ENCODE data around the gene STXBP3.

The STXBP3 gene

GRCh38 chr1:108725906-108726305, 20.6 kb upstream of the STXBP3 start:
- no peak overlapping the region for H3K18ac ChIP-seq (ENCODE audit: low read length)
- H3K79me2 ChIP-seq (ENCODE audit: control insufficient read depth, insufficient read depth, low read length): no peaks in the 10 kb centered on the region
- H2BK15ac ChIP-seq (replicated peaks; ENCODE audit: low read depth): no peak overlapping the region
- H3K4me2 ChIP-seq (ENCODE audit: low read length): no peak overlapping the region
- no peaks in the 10 kb centered on the region for H3K27me3 ChIP-seq (ENCODE audit: insufficient read depth, low read length, poor library complexity)
- no peak overlapping the region for H3K56ac ChIP-seq (ENCODE audit: low read length)
- H3K4me1 ChIP-seq (ENCODE audit: control insufficient read depth, low read depth, low read length): no peaks in the 10 kb centered on the region
- no peak for DNase-seq
- H2AK5ac ChIP-seq (ENCODE audit: low read length): no peak overlapping the region
- no peak overlapping the region for H2BK120ac ChIP-seq (ENCODE audit: low read depth, low read length)
- no peaks in the 10 kb centered on the region for H3K36me3 ChIP-seq (ENCODE audit: control insufficient read depth, insufficient read depth, low read length)
- no peak overlapping the region for H3K4me3 ChIP-seq (ENCODE audit: low read length)
- no peaks in the 10 kb centered on the region for H3K79me1 ChIP-seq (ENCODE audit: low read length)
- no peak overlapping the region for H3K23ac ChIP-seq (ENCODE audit: low read length)
- H4K8ac ChIP-seq (ENCODE audit: low read depth, low read length): no peak overlapping the region
- WGBS (ENCODE audit: extremely low coverage, insufficient coverage, low lambda C conversion rate): no CpG with 5 or more reads among the region's 1 CpG
- no peak overlapping the region for H3K4ac ChIP-seq (ENCODE audit: low read depth, low read length)
- no peak overlapping the region for H3K27ac ChIP-seq (ENCODE audit: low read depth, low read length)
- H2BK5ac ChIP-seq (ENCODE audit: low read length): no peak overlapping the region
- no peak overlapping the region for H4K5ac ChIP-seq (ENCODE audit: low read length)
- no peak overlapping the region for H3K9ac ChIP-seq (ENCODE audit: low read length)

GRCh38 chr1:108728327-108728923, 18.0 kb upstream of the STXBP3 start:
- no peaks in the 10 kb centered on the region for H3K27me3 ChIP-seq (ENCODE audit: insufficient read depth, low read length, poor library complexity)
- no peak overlapping the region for H3K56ac ChIP-seq (ENCODE audit: low read length)
- DNase-seq: no peak
- no peak overlapping the region for H3K4ac ChIP-seq (ENCODE audit: low read depth, low read length)
- H3K23ac ChIP-seq (ENCODE audit: low read length): no peak overlapping the region
- no peaks in the 10 kb centered on the region for H3K79me1 ChIP-seq (ENCODE audit: low read length)
- H2BK5ac ChIP-seq (ENCODE audit: low read length): no peak overlapping the region
- no peaks in the 10 kb centered on the region for H3K36me3 ChIP-seq (ENCODE audit: control insufficient read depth, insufficient read depth, low read length)
- no CpG with 5 or more reads among the region's 8 CpGs for WGBS (ENCODE audit: extremely low coverage, insufficient coverage, low lambda C conversion rate)
- H2BK120ac ChIP-seq (ENCODE audit: low read depth, low read length): no peak overlapping the region
- no peaks in the 10 kb centered on the region for H3K79me2 ChIP-seq (ENCODE audit: control insufficient read depth, insufficient read depth, low read length)
- no peak overlapping the region for H4K5ac ChIP-seq (ENCODE audit: low read length)
- H3K4me1 ChIP-seq (ENCODE audit: control insufficient read depth, low read depth, low read length): no peaks in the 10 kb centered on the region
- H3K18ac ChIP-seq (ENCODE audit: low read length): no peak overlapping the region
- H3K4me3 ChIP-seq (ENCODE audit: low read length): no peak overlapping the region
- no peak overlapping the region for H3K27ac ChIP-seq (ENCODE audit: low read depth, low read length)
- H3K9ac ChIP-seq (ENCODE audit: low read length): no peak overlapping the region
- H2BK15ac ChIP-seq (replicated peaks; ENCODE audit: low read depth): no peak overlapping the region
- no peak overlapping the region for H2AK5ac ChIP-seq (ENCODE audit: low read length)
- H4K8ac ChIP-seq (ENCODE audit: low read depth, low read length): no peak overlapping the region
- H3K4me2 ChIP-seq (ENCODE audit: low read length): no peak overlapping the region

- Histone ChIP-seq H3K36me3 (ENCODE audit: control insufficient read depth, insufficient read depth, low read length) (no peaks in the 10 kb centered on the region), H3K27me3 (ENCODE audit: insufficient read depth, low read length, poor library complexity) (no peaks in the 10 kb centered on the region), H3K79me1 (ENCODE audit: low read length) (no peaks in the 10 kb centered on the region), H3K79me2 (ENCODE audit: control insufficient read depth, insufficient read depth, low read length) (no peaks in the 10 kb centered on the region), H4K5ac (ENCODE audit: low read length) (no peak overlapping the region), H3K18ac (ENCODE audit: low read length) (no peak overlapping the region), H3K23ac (ENCODE audit: low read length) (no peak overlapping the region), H3K9ac (ENCODE audit: low read length) (no peak overlapping the region), H3K4me3 (ENCODE audit: low read length) (no peak overlapping the region), H3K56ac (ENCODE audit: low read length) (no peak overlapping the region), H3K27ac (ENCODE audit: low read depth, low read length) (no peak overlapping the region), H3K4me2 (ENCODE audit: low read length) (no peak overlapping the region), H2BK120ac (ENCODE audit: low read depth, low read length) (no peak overlapping the region), H2BK5ac (ENCODE audit: low read length) (no peak overlapping the region), H3K4ac (ENCODE audit: low read depth, low read length) (no peak overlapping the region), H4K8ac (ENCODE audit: low read depth, low read length) (no peak overlapping the region), H2BK15ac (replicated peaks; ENCODE audit: low read depth) (no peak overlapping the region), H2AK5ac (ENCODE audit: low read length) (no peak overlapping the region), H3K4me1 (ENCODE audit: control insufficient read depth, low read depth, low read length) (no peaks in the 10 kb centered on the region)
- no CpG with 5 or more reads among the region's 4 CpGs for WGBS (ENCODE audit: extremely low coverage, insufficient coverage, low lambda C conversion rate)
- no peak for DNase-seq
These were observed 17.0 kb upstream of the STXBP3 start for GRCh38 chr1:108729481-108729880.

GRCh38 chr1:108732398-108732797, 14.1 kb upstream of the STXBP3 start:
- WGBS (ENCODE audit: extremely low coverage, insufficient coverage, low lambda C conversion rate): no CpG with 5 or more reads among the region's 1 CpG
- Histone ChIP-seq H3K56ac (ENCODE audit: low read length) (no peak overlapping the region), H2BK120ac (ENCODE audit: low read depth, low read length) (no peak overlapping the region), H3K9ac (ENCODE audit: low read length) (no peak overlapping the region), H2BK15ac (replicated peaks; ENCODE audit: low read depth) (no peak overlapping the region), H4K5ac (ENCODE audit: low read length) (no peak overlapping the region), H3K4ac (ENCODE audit: low read depth, low read length) (no peak overlapping the region), H3K18ac (ENCODE audit: low read length) (no peak overlapping the region), H3K27ac (ENCODE audit: low read depth, low read length) (no peak overlapping the region), H3K79me2 (ENCODE audit: control insufficient read depth, insufficient read depth, low read length) (no peaks in the 10 kb centered on the region), H2AK5ac (ENCODE audit: low read length) (no peak overlapping the region), H3K79me1 (ENCODE audit: low read length) (no peaks in the 10 kb centered on the region), H3K23ac (ENCODE audit: low read length) (no peak overlapping the region), H2BK5ac (ENCODE audit: low read length) (no peak overlapping the region), H3K4me2 (ENCODE audit: low read length) (no peak overlapping the region), H3K36me3 (ENCODE audit: control insufficient read depth, insufficient read depth, low read length) (no peaks in the 10 kb centered on the region), H3K4me1 (ENCODE audit: control insufficient read depth, low read depth, low read length) (no peaks in the 10 kb centered on the region), H3K4me3 (ENCODE audit: low read length) (no peak overlapping the region), H3K27me3 (ENCODE audit: insufficient read depth, low read length, poor library complexity) (no peaks in the 10 kb centered on the region), H4K8ac (ENCODE audit: low read depth, low read length) (no peak overlapping the region)
- DNase-seq: no peak

- H3K23ac ChIP-seq (ENCODE audit: low read length): no peak overlapping the region
- H2BK15ac ChIP-seq (replicated peaks; ENCODE audit: low read depth): no peak overlapping the region
- no peak overlapping the region for H3K4me2 ChIP-seq (ENCODE audit: low read length)
- H2BK5ac ChIP-seq (ENCODE audit: low read length): no peak overlapping the region
- H3K18ac ChIP-seq (ENCODE audit: low read length): no peak overlapping the region
- no peaks in the 10 kb centered on the region for H3K27me3 ChIP-seq (ENCODE audit: insufficient read depth, low read length, poor library complexity)
- H3K9ac ChIP-seq (ENCODE audit: low read length): no peak overlapping the region
- no peak for DNase-seq
- no CpG with 5 or more reads among the region's 1 CpG for WGBS (ENCODE audit: extremely low coverage, insufficient coverage, low lambda C conversion rate)
- H3K4me3 ChIP-seq (ENCODE audit: low read length): no peak overlapping the region
- H3K79me2 ChIP-seq (ENCODE audit: control insufficient read depth, insufficient read depth, low read length): no peaks in the 10 kb centered on the region
- no peaks in the 10 kb centered on the region for H3K79me1 ChIP-seq (ENCODE audit: low read length)
- H3K36me3 ChIP-seq (ENCODE audit: control insufficient read depth, insufficient read depth, low read length): no peaks in the 10 kb centered on the region
- no peak overlapping the region for H3K27ac ChIP-seq (ENCODE audit: low read depth, low read length)
- H3K56ac ChIP-seq (ENCODE audit: low read length): no peak overlapping the region
- no peak overlapping the region for H2BK120ac ChIP-seq (ENCODE audit: low read depth, low read length)
- H4K8ac ChIP-seq (ENCODE audit: low read depth, low read length): no peak overlapping the region
- H3K4me1 ChIP-seq (ENCODE audit: control insufficient read depth, low read depth, low read length): no peaks in the 10 kb centered on the region
- no peak overlapping the region for H2AK5ac ChIP-seq (ENCODE audit: low read length)
- no peak overlapping the region for H3K4ac ChIP-seq (ENCODE audit: low read depth, low read length)
- no peak overlapping the region for H4K5ac ChIP-seq (ENCODE audit: low read length)
These were observed 12.2 kb upstream of the STXBP3 start for GRCh38 chr1:108734171-108734865.

GRCh38 chr1:108742253-108742652, 4.2 kb upstream of the STXBP3 start:
- H3K4me1 ChIP-seq (ENCODE audit: control insufficient read depth, low read depth, low read length): no peaks in the 10 kb centered on the region
- no peak overlapping the region for H2AK5ac ChIP-seq (ENCODE audit: low read length)
- peak; percentile 40 for DNase-seq
- no peak overlapping the region for H2BK120ac ChIP-seq (ENCODE audit: low read depth, low read length)
- H3K4ac ChIP-seq (ENCODE audit: low read depth, low read length): no peak overlapping the region
- no peaks in the 10 kb centered on the region for H3K36me3 ChIP-seq (ENCODE audit: control insufficient read depth, insufficient read depth, low read length)
- WGBS (ENCODE audit: extremely low coverage, insufficient coverage, low lambda C conversion rate): no CpG with 5 or more reads among the region's 6 CpGs
- no peaks in the 10 kb centered on the region for H3K27me3 ChIP-seq (ENCODE audit: insufficient read depth, low read length, poor library complexity)
- no peaks in the 10 kb centered on the region for H3K79me1 ChIP-seq (ENCODE audit: low read length)
- H3K27ac ChIP-seq (ENCODE audit: low read depth, low read length): no peak overlapping the region
- H3K79me2 ChIP-seq (ENCODE audit: control insufficient read depth, insufficient read depth, low read length): no peaks in the 10 kb centered on the region
- no peak overlapping the region for H3K18ac ChIP-seq (ENCODE audit: low read length)
- no peak overlapping the region for H3K4me2 ChIP-seq (ENCODE audit: low read length)
- no peak overlapping the region for H2BK15ac ChIP-seq (replicated peaks; ENCODE audit: low read depth)
- H3K4me3 ChIP-seq (ENCODE audit: low read length): no peak overlapping the region
- H3K23ac ChIP-seq (ENCODE audit: low read length): no peak overlapping the region
- H2BK5ac ChIP-seq (ENCODE audit: low read length): no peak overlapping the region
- H4K8ac ChIP-seq (ENCODE audit: low read depth, low read length): no peak overlapping the region
- H3K9ac ChIP-seq (ENCODE audit: low read length): no peak overlapping the region
- no peak overlapping the region for H3K56ac ChIP-seq (ENCODE audit: low read length)
- no peak overlapping the region for H4K5ac ChIP-seq (ENCODE audit: low read length)
